Measurements from ENCODE around the gene STRBP.
A peak's percentile ranks its signal among the peaks of the same experiment; 100 is the strongest.
"Not testable (repeated sequence)": the region's sequence is repeated elsewhere in the genome, so short reads cannot be mapped to it uniquely, and the experiment has no call there.

STRBP gene

GRCh38 chr9:123284656-123285055 lies 16.3 kb upstream of the STRBP start:
- TF ChIP-seq PAX5 (IDR thresholded peaks at IDR 0.05; ENCODE audit: insufficient read depth, low read length, severe bottlenecking) (no peak), SPI1 (IDR thresholded peaks at IDR 0.05; ENCODE audit: low read depth, low read length) (no peak), TAF1 (IDR thresholded peaks at IDR 0.05; ENCODE audit: low read depth, low read length) (no peak), POLR2AphosphoS5 (IDR thresholded peaks at IDR 0.05; ENCODE audit: low read depth, low read length) (no peak), POLR2A (IDR thresholded peaks at IDR 0.05; ENCODE audit: low read depth, low read length) (no peak), POU2F2 (IDR thresholded peaks at IDR 0.05; ENCODE audit: low read depth, low read length) (no peak)
- no peak for FAIRE-seq
- no peak for DNase-seq (ENCODE audit: insufficient read length, low spot score)

- no peak for DNase-seq (ENCODE audit: insufficient read length, low spot score)
- FAIRE-seq = no peak
- TF ChIP-seq POLR2AphosphoS5 (IDR thresholded peaks at IDR 0.05; ENCODE audit: low read depth, low read length) = no peak
- no peak for TF ChIP-seq POLR2A (IDR thresholded peaks at IDR 0.05; ENCODE audit: low read depth, low read length)
- TF ChIP-seq TAF1 (IDR thresholded peaks at IDR 0.05; ENCODE audit: low read depth, low read length) = no peak
- no peak for TF ChIP-seq POU2F2 (IDR thresholded peaks at IDR 0.05; ENCODE audit: low read depth, low read length)
- no peak for TF ChIP-seq PAX5 (IDR thresholded peaks at IDR 0.05; ENCODE audit: insufficient read depth, low read length, severe bottlenecking)
- TF ChIP-seq SPI1 (IDR thresholded peaks at IDR 0.05; ENCODE audit: low read depth, low read length) = no peak
These were observed 15.1 kb upstream of the STRBP start for GRCh38 chr9:123283455-123283854.

- DNase-seq (ENCODE audit: insufficient read length, low spot score) (no peak), FAIRE-seq (no peak)
- TF ChIP-seq POLR2AphosphoS5 (IDR thresholded peaks at IDR 0.05; ENCODE audit: low read depth, low read length) = no peak
- no peak for TF ChIP-seq POU2F2 (IDR thresholded peaks at IDR 0.05; ENCODE audit: low read depth, low read length)
- TF ChIP-seq PAX5 (IDR thresholded peaks at IDR 0.05; ENCODE audit: insufficient read depth, low read length, severe bottlenecking) = no peak
- no peak for TF ChIP-seq SPI1 (IDR thresholded peaks at IDR 0.05; ENCODE audit: low read depth, low read length)
- no peak for TF ChIP-seq POLR2A (IDR thresholded peaks at IDR 0.05; ENCODE audit: low read depth, low read length)
- TF ChIP-seq TAF1 (IDR thresholded peaks at IDR 0.05; ENCODE audit: low read depth, low read length) = no peak
These were observed 14.6 kb upstream of the STRBP start for GRCh38 chr9:123283048-123283408.

- no peak for DNase-seq (ENCODE audit: insufficient read length, low spot score)
- peak; percentile 5 for FAIRE-seq
- TF ChIP-seq PAX5 (IDR thresholded peaks at IDR 0.05; ENCODE audit: insufficient read depth, low read length, severe bottlenecking) = no peak
- TF ChIP-seq POU2F2 (IDR thresholded peaks at IDR 0.05; ENCODE audit: low read depth, low read length) = no peak
These were observed 14.1 kb upstream of the STRBP start for GRCh38 chr9:123282362-123283047.

- TF ChIP-seq POU2F2 (IDR thresholded peaks at IDR 0.05; ENCODE audit: low read depth, low read length) (no peak), PAX5 (IDR thresholded peaks at IDR 0.05; ENCODE audit: insufficient read depth, low read length, severe bottlenecking) (no peak), POLR2AphosphoS5 (IDR thresholded peaks at IDR 0.05; ENCODE audit: low read depth, low read length) (no peak), TAF1 (IDR thresholded peaks at IDR 0.05; ENCODE audit: low read depth, low read length) (no peak), SPI1 (IDR thresholded peaks at IDR 0.05; ENCODE audit: low read depth, low read length) (no peak), POLR2A (IDR thresholded peaks at IDR 0.05; ENCODE audit: low read depth, low read length) (no peak)
- DNase-seq (ENCODE audit: insufficient read length, low spot score) (no peak), FAIRE-seq (no peak)
These were observed 13.4 kb upstream of the STRBP start for GRCh38 chr9:123281659-123282350.

- not testable (repeated sequence) for FAIRE-seq; DNase-seq (ENCODE audit: insufficient read length, low spot score)
These were observed 10.6 kb upstream of the STRBP start for GRCh38 chr9:123278879-123279493.

GRCh38 chr9:123278361-123278760 lies 10.0 kb upstream of the STRBP start:
- TF ChIP-seq TAF1 (IDR thresholded peaks at IDR 0.05; ENCODE audit: low read depth, low read length) = no peak

GRCh38 chr9:123276551-123276950 lies 8.2 kb upstream of the STRBP start:
- DNase-seq (ENCODE audit: insufficient read length, low spot score) (no peak), FAIRE-seq (no peak)
- no peak for TF ChIP-seq POLR2A (IDR thresholded peaks at IDR 0.05; ENCODE audit: low read depth, low read length)
- no peak for TF ChIP-seq POLR2AphosphoS5 (IDR thresholded peaks at IDR 0.05; ENCODE audit: low read depth, low read length)
- no peak for TF ChIP-seq POU2F2 (IDR thresholded peaks at IDR 0.05; ENCODE audit: low read depth, low read length)
- no peak for TF ChIP-seq TAF1 (IDR thresholded peaks at IDR 0.05; ENCODE audit: low read depth, low read length)
- no peak for TF ChIP-seq PAX5 (IDR thresholded peaks at IDR 0.05; ENCODE audit: insufficient read depth, low read length, severe bottlenecking)
- TF ChIP-seq SPI1 (IDR thresholded peaks at IDR 0.05; ENCODE audit: low read depth, low read length) = no peak

More at GRCh38 chr9:123278361-123278760, 10.0 kb upstream of the STRBP start:
- FAIRE-seq (no peak), DNase-seq (ENCODE audit: insufficient read length, low spot score) (no peak)

- DNase-seq (ENCODE audit: insufficient read length, low spot score); FAIRE-seq: not testable (repeated sequence)
These were observed 2.7 kb upstream of the STRBP start for GRCh38 chr9:123271133-123271532.

GRCh38 chr9:123269281-123269680 lies 895 bp upstream of the STRBP start:
- FAIRE-seq (peak; percentile 40), DNase-seq (ENCODE audit: insufficient read length, low spot score) (no peak)
- no peak for TF ChIP-seq SPI1 (IDR thresholded peaks at IDR 0.05; ENCODE audit: low read depth, low read length)
- no peak for TF ChIP-seq POU2F2 (IDR thresholded peaks at IDR 0.05; ENCODE audit: low read depth, low read length)
- no peak for TF ChIP-seq TAF1 (IDR thresholded peaks at IDR 0.05; ENCODE audit: low read depth, low read length)
- no peak for TF ChIP-seq POLR2A (IDR thresholded peaks at IDR 0.05; ENCODE audit: low read depth, low read length)
- no peak for TF ChIP-seq POLR2AphosphoS5 (IDR thresholded peaks at IDR 0.05; ENCODE audit: low read depth, low read length)
- TF ChIP-seq PAX5 (IDR thresholded peaks at IDR 0.05; ENCODE audit: insufficient read depth, low read length, severe bottlenecking) = no peak
